ENCODE data around the gene PCNT. TPM values are rescaled to one million over a fixed set of nuclear protein-coding genes. Genes with fewer than 3 reads are reported as not detected.
"Not testable (repeated sequence)": the region's sequence is repeated elsewhere in the genome, so short reads cannot be mapped to it uniquely, and the experiment has no call there.

Gene PCNT
- total RNA-seq, 6 donors from 2014 or later: 24.9 to 130 (median 44.4) TPM

- 0 to 1% methylated on average over 23 to 29 of the region's 91 CpGs for WGBS, 2 donors
- peak; percentile 96 to 98 for DNase-seq
- H3K4me3 ChIP-seq: peak within 1 kb of the TSS; percentile 78 to 95 (median 80)
- ATAC-seq (ENCODE audit: low FRiP score in 2 of 2): peak; percentile 98 to 99
- peaks cover 0 to 4% (median 2%) of the 10 kb centered on the region in 4 donors for H3K36me3 ChIP-seq
- peaks cover 17 to 51% (median 31%) of the 10 kb centered on the region in 4 donors for H3K4me1 ChIP-seq
- H3K27me3 ChIP-seq: no peaks in the 10 kb centered on the region
- no peaks in the 10 kb centered on the region for H3K9me3 ChIP-seq
- H3K27ac ChIP-seq: peak within 1 kb of the TSS; percentile 89 to 93 (median 92)
- TF ChIP-seq EP300 (IDR thresholded peaks at IDR 0.05): peak in 1 of 4 donors; percentile 11
- TF ChIP-seq POLR2AphosphoS5 (IDR thresholded peaks at IDR 0.05): peak; percentile 36 to 89
- TF ChIP-seq, protein P1, sequence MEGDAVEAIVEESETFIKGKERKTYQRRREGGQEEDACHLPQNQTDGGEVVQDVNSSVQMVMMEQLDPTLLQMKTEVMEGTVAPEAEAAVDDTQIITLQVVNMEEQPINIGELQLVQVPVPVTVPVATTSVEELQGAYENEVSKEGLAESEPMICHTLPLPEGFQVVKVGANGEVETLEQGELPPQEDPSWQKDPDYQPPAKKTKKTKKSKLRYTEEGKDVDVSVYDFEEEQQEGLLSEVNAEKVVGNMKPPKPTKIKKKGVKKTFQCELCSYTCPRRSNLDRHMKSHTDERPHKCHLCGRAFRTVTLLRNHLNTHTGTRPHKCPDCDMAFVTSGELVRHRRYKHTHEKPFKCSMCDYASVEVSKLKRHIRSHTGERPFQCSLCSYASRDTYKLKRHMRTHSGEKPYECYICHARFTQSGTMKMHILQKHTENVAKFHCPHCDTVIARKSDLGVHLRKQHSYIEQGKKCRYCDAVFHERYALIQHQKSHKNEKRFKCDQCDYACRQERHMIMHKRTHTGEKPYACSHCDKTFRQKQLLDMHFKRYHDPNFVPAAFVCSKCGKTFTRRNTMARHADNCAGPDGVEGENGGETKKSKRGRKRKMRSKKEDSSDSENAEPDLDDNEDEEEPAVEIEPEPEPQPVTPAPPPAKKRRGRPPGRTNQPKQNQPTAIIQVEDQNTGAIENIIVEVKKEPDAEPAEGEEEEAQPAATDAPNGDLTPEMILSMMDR (IDR thresholded peaks at IDR 0.05): peak in 3 of 6 experiments; percentile 35 to 57 (median 39)
- TF ChIP-seq POLR2A (IDR thresholded peaks at IDR 0.05): peak in 3 of 4 donors; percentile 38 to 94 (median 80)
Observed at GRCh38 chr21:46458315-46459023, 134.5 kb downstream of the PCNT start, which contains the start of gene DIP2A. Gene DIP2A (plus strand): TSS chr21:46458891. CDS start chr21:46459132, 241 bp downstream.

DNA sequence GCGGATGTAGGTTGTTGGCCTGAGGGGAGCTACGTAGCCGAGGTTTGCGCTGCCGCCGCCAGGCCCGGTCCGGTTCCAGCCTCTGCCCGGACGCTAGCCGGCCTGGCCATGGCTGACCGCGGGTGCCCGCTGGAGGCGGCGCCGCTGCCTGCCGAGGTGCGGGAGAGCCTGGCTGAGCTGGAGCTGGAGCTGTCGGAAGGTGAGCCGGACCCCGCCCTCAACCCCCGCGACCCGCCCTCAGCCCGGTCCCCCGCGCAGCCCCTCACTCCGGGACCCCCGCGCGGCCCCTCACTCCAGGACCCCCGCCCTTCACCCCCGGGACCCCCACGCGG lies 135.0 kb downstream of the PCNT start:
- 3% methylated on average over 18 of the region's 36 CpGs; no CpG with 5 or more reads in 1 of the 2 donors for WGBS, 2 donors
- peak overlapping the region; percentile 88 to 93 (median 92) for H3K27ac ChIP-seq
- TF ChIP-seq EP300 (IDR thresholded peaks at IDR 0.05) (no peak), POLR2AphosphoS5 (IDR thresholded peaks at IDR 0.05) (no peak), POLR2A (IDR thresholded peaks at IDR 0.05) (peak in 1 of 4 donors; percentile 56)
- TF ChIP-seq, protein P1 (IDR thresholded peaks at IDR 0.05): peak in 1 of 6 experiments; percentile 45
- DNase-seq (no peak), ATAC-seq (ENCODE audit: low FRiP score in 2 of 2) (no peak)
- H3K4me3 ChIP-seq: peak overlapping the region; percentile 78 to 89 (median 80)
- no peaks in the 10 kb centered on the region for H3K9me3 ChIP-seq
- H3K4me1 ChIP-seq: peaks cover 17 to 48% (median 31%) of the 10 kb centered on the region in 4 donors
- H3K36me3 ChIP-seq: peaks cover 0 to 7% (median 2%) of the 10 kb centered on the region in 4 donors
- no peaks in the 10 kb centered on the region for H3K27me3 ChIP-seq

DNA sequence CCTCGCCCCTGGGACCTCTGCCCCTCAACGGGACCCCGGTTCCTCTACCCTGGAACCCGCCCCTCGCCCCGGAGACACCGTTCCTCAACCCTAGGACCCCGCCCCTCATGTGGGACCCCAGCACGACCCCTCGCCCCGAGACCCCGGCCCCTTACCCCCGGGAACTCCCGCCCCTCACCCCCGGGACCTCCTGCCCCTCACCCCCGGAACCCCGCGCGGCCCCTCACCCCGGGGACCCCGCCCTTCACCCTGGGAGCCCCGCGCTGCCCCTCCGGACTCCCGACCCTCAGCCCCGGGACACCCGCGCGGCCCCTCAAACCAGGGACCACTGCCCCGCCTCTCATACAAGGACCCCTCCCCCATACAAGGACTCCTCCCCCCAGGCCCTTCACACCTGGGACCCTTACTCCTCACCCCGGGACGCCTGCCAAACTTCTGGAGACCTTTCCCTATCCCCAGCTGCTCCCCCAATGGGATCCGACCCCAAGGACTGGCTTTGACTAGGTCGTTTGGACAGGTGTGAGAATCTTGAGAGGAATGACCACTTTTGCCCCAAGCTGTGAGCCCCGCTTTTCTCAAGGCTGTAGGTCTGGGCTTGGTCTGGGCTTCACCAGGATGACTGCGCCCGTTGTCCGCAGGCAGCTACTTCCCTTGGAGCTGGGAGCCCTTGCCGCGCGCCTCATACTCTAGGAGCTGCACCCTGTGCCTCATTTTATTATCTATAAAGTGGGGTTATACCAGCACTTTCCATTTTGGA lies 135.6 kb downstream of the PCNT start:
- Histone ChIP-seq H3K4me3 (peak overlapping the region; percentile 78 to 89 (median 80)), H3K27ac (peak overlapping the region; percentile 88 to 93 (median 92)), H3K27me3 (no peaks in the 10 kb centered on the region), H3K36me3 (peaks cover 0 to 9% (median 2%) of the 10 kb centered on the region in 4 donors), H3K9me3 (no peaks in the 10 kb centered on the region), H3K4me1 (peaks cover 17 to 43% (median 29%) of the 10 kb centered on the region in 4 donors)
- DNase-seq (peak; percentile 72 to 86), ATAC-seq (ENCODE audit: low FRiP score in 2 of 2) (no peak)
- TF ChIP-seq EP300 (IDR thresholded peaks at IDR 0.05): no peak
- no peak for TF ChIP-seq POLR2A (IDR thresholded peaks at IDR 0.05)
- TF ChIP-seq, protein P1 (IDR thresholded peaks at IDR 0.05): no peak
- no peak for TF ChIP-seq POLR2AphosphoS5 (IDR thresholded peaks at IDR 0.05)
- WGBS, 2 donors: 3 to 10% methylated on average over 12 to 19 of the region's 41 CpGs

DNA sequence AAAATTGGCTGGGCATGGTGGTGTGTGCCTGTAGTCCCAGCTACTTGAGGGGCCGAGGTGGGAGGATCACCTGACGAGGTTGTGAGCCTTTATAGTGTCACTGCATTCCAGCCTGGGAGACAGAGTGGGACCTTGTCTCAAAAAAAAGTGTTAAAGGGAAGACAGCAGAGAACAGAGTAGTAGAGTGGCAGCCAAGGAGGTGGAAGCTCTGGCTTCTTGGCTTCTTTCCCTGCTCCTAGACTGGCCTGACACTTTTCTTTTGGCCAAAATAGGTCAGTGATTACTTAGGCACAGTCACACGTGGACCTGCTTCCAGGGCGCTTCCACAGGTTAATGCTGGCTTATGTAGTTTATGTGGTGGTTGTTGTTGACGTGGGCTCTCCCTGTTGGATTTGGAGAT lies 138.0 kb downstream of the PCNT start:
- no peak overlapping the region for H3K27ac ChIP-seq
- H3K4me3 ChIP-seq: no peak overlapping the region
- H3K9me3 ChIP-seq: no peaks in the 10 kb centered on the region
- H3K4me1 ChIP-seq: peaks cover 8 to 37% (median 22%) of the 10 kb centered on the region in 4 donors
- H3K36me3 ChIP-seq: peaks cover 0 to 9% (median 2%) of the 10 kb centered on the region in 4 donors
- TF ChIP-seq, protein P1 (IDR thresholded peaks at IDR 0.05): no peak
- TF ChIP-seq POLR2A (IDR thresholded peaks at IDR 0.05) (no peak), POLR2AphosphoS5 (IDR thresholded peaks at IDR 0.05) (no peak), EP300 (IDR thresholded peaks at IDR 0.05) (no peak)
- ATAC-seq (ENCODE audit: low FRiP score in 2 of 2): no peak
- no peak for DNase-seq
- no peaks in the 10 kb centered on the region for H3K27me3 ChIP-seq
- 75 to 76% methylated on average over 5 of the region's 5 CpGs for WGBS, 2 donors

GRCh38 chr21:46465153-46465552 lies 141.2 kb downstream of the PCNT start:
- not testable (repeated sequence) for H3K9me3 ChIP-seq; H3K27me3 ChIP-seq; H3K27ac ChIP-seq; DNase-seq; H3K36me3 ChIP-seq; H3K4me3 ChIP-seq; ATAC-seq (ENCODE audit: low FRiP score in 2 of 2)
- 95 to 96% methylated on average over 6 of the region's 6 CpGs for WGBS, 2 donors
- H3K4me1 ChIP-seq: peaks cover 0 to 15% (median 7%) of the 10 kb centered on the region in 4 donors
